Activated CD8-positive, alpha-beta memory T cell treated with anti-CD3 and anti-CD28 coated beads, Interleukin-2, amount 50 U/mL, for 1 hour (primary cell): ENCODE results near the gene MACO1.

Source experiments
- DNase-seq: peaks from one replicate; pipeline ENCODE4 v3.0.0-alpha.2; 2020; ENCODE audit errors: extremely low read depth

MACO1 gene

GRCh38 chr1:25524568-25525360 lies 94.1 kb downstream of the MACO1 start:
- no peak for DNase-seq

- no peak for DNase-seq
Observed at GRCh38 chr1:25525361-25525688, 94.6 kb downstream of the MACO1 start.

GRCh38 chr1:25526753-25527152 lies 96.1 kb downstream of the MACO1 start:
- DNase-seq, result no peak

- no peak for DNase-seq
Observed at GRCh38 chr1:25527226-25527846, 96.6 kb downstream of the MACO1 start.

- no peak for DNase-seq
Observed at GRCh38 chr1:25527946-25528595, 97.4 kb downstream of the MACO1 start.

GRCh38 chr1:25528881-25529517 lies 98.3 kb downstream of the MACO1 start:
- no peak for DNase-seq

- DNase-seq, result no peak
Observed at GRCh38 chr1:25529518-25530185, 99.0 kb downstream of the MACO1 start.

GRCh38 chr1:25530186-25531081 lies 99.7 kb downstream of the MACO1 start:
- DNase-seq, result no peak

GRCh38 chr1:25531082-25531461 lies 100.4 kb downstream of the MACO1 start:
- no peak for DNase-seq

- no peak for DNase-seq
Observed at GRCh38 chr1:25532970-25533369, 102.3 kb downstream of the MACO1 start.

- DNase-seq, result no peak
Observed at GRCh38 chr1:25533775-25534409, 103.2 kb downstream of the MACO1 start.

GRCh38 chr1:25534410-25534788 lies 103.7 kb downstream of the MACO1 start:
- no peak for DNase-seq

GRCh38 chr1:25536124-25536523 lies 105.4 kb downstream of the MACO1 start:
- no peak for DNase-seq

- DNase-seq, result no peak
Observed at GRCh38 chr1:25537153-25537831, 106.6 kb downstream of the MACO1 start.

- no peak for DNase-seq
Observed at GRCh38 chr1:25538191-25538767, 107.6 kb downstream of the MACO1 start.

- no peak for DNase-seq
Observed at GRCh38 chr1:25540750-25541342, 110.1 kb downstream of the MACO1 start.

- no peak for DNase-seq
Observed at GRCh38 chr1:25541425-25541824, 110.7 kb downstream of the MACO1 start.

- no peak for DNase-seq
Observed at GRCh38 chr1:25541889-25542658, 111.4 kb downstream of the MACO1 start.
